A673 (cell line): ENCODE results near the gene ZNF487.

Experiments
- CTCF ChIP-seq: fragments of 300-800, 200-600 bp; sonication (generic); conservative IDR thresholded peaks from 2 replicates; pipeline ENCODE4 v1.5.1; 2017; ENCODE audit warnings: low read depth, mild to moderate bottlenecking, antibody characterized with exemption, low read length, moderate library complexity, mixed read lengths
- EZH2 ChIP-seq: fragments of 200-600 bp; sonication (generic); IDR thresholded peaks from 2 replicates; pipeline ENCODE4 v1.6.1; 2017; ENCODE audit warnings: borderline replicate concordance, low read depth, mild to moderate bottlenecking, mixed read lengths, antibody characterized with exemption, low read length; ENCODE audit not compliant: poor library complexity, severe bottlenecking

DNA sequence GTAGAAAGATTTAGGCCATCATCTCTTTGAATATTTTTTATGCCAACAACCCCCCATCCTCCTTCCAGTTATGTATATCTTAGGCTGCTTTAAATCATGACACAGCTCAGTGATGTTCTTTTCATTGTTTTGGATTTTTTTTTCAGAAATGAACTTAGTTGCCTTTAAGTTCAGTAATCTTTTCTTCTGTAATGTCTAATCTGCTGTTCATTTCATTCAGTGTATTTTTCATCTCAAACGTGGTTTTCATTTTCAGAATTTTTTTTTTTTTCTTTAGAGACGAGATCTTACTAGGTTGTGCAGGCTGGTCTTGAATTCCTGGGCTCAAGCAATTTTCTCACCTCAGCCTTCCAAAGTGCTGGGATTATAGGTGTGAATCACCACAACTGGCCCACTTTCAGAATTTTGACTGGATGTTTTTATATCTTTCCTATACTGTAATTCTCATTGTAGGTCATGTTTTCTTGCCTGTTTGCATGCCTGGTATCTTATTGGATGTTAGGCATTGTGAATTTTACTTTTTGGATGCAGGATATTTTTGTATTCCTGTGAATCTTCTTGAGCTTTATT is 8.1 kb downstream of the ZNF487 start:
- TF ChIP-seq CTCF (no peak), EZH2 (no peak)
